HG03575 (cell line): Measurements from ENCODE around the gene IQGAP2.

Source experiments
- ATAC-seq: cut with Tn5 transposase; IDR thresholded peaks from one replicate; pipeline ENCODE4 v1.9.1; 2021; ENCODE audit not compliant: unreplicated experiment, insufficient number of reproducible peaks, low FRiP score; ENCODE audit errors: extremely low read depth

IQGAP2 gene

GRCh38 chr5:76606701-76607100, 203.6 kb downstream of the IQGAP2 start:
- no peak for ATAC-seq

- ATAC-seq, result no peak
Measured at GRCh38 chr5:76607353-76607871, 204.3 kb downstream of the IQGAP2 start.

GRCh38 chr5:76608833-76609232, 205.7 kb downstream of the IQGAP2 start:
- ATAC-seq, result no peak

- no peak for ATAC-seq
Measured at GRCh38 chr5:76610196-76610595, 207.1 kb downstream of the IQGAP2 start.

GRCh38 chr5:76612942-76613341, 209.9 kb downstream of the IQGAP2 start:
- ATAC-seq, result no peak

GRCh38 chr5:76615759-76616158, 212.7 kb downstream of the IQGAP2 start:
- ATAC-seq, result no peak

- no peak for ATAC-seq
Measured at GRCh38 chr5:76616206-76616605, 213.1 kb downstream of the IQGAP2 start.

GRCh38 chr5:76617229-76617628, 214.1 kb downstream of the IQGAP2 start:
- ATAC-seq, result no peak

GRCh38 chr5:76617675-76618074, 214.6 kb downstream of the IQGAP2 start:
- no peak for ATAC-seq

- ATAC-seq, result no peak
Measured at GRCh38 chr5:76620166-76620565, 217.1 kb downstream of the IQGAP2 start.

- no peak for ATAC-seq
Measured at GRCh38 chr5:76622076-76622475, 219.0 kb downstream of the IQGAP2 start.

- ATAC-seq, result no peak
Measured at GRCh38 chr5:76622973-76623596, 220.0 kb downstream of the IQGAP2 start, which contains the start of gene F2RL2. F2RL2 (minus strand) TSS chr5:76623403; CDS start chr5:76623230, 173 bp downstream.

- no peak for ATAC-seq
Measured at GRCh38 chr5:76625087-76625815, 222.2 kb downstream of the IQGAP2 start.

- ATAC-seq, result no peak
Measured at GRCh38 chr5:76626738-76627137, 223.7 kb downstream of the IQGAP2 start.

- ATAC-seq, result no peak
Measured at GRCh38 chr5:76634661-76635060, 231.6 kb downstream of the IQGAP2 start.

- ATAC-seq, result no peak
Measured at GRCh38 chr5:76637490-76637889, 234.4 kb downstream of the IQGAP2 start.

- no peak for ATAC-seq
Measured at GRCh38 chr5:76638479-76638878, 235.4 kb downstream of the IQGAP2 start.

GRCh38 chr5:76641514-76642120, 238.5 kb downstream of the IQGAP2 start:
- no peak for ATAC-seq

GRCh38 chr5:76642390-76643040, 239.4 kb downstream of the IQGAP2 start:
- ATAC-seq, result no peak
